ENCODE data around the gene NRXN3.

- TF ChIP-seq CTCF (conservative IDR thresholded peaks at IDR 0.05 in 1 of 2, IDR thresholded peaks at IDR 0.05 in 1 of 2; ENCODE audit: low read depth in 1 of 2, low read length in 2 of 2) (no peak), EZH2 (IDR thresholded peaks at IDR 0.05; ENCODE audit: low read length, missing control alignments) (no peak)
Observed at GRCh38 chr14:78425782-78426181, 255.6 kb downstream of the NRXN3 start.

All from fibroblast of lung (primary cell).